HG03521 (cell line): ENCODE measurements around the gene HSF2.

Experiments used
- ATAC-seq: cut with Tn5 transposase; IDR thresholded peaks from one replicate; pipeline ENCODE4 v1.9.1; 2021; ENCODE audit warnings: mild to moderate bottlenecking, moderate library complexity; ENCODE audit not compliant: unreplicated experiment

The HSF2 gene, protein sequence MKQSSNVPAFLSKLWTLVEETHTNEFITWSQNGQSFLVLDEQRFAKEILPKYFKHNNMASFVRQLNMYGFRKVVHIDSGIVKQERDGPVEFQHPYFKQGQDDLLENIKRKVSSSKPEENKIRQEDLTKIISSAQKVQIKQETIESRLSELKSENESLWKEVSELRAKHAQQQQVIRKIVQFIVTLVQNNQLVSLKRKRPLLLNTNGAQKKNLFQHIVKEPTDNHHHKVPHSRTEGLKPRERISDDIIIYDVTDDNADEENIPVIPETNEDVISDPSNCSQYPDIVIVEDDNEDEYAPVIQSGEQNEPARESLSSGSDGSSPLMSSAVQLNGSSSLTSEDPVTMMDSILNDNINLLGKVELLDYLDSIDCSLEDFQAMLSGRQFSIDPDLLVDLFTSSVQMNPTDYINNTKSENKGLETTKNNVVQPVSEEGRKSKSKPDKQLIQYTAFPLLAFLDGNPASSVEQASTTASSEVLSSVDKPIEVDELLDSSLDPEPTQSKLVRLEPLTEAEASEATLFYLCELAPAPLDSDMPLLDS

DNA sequence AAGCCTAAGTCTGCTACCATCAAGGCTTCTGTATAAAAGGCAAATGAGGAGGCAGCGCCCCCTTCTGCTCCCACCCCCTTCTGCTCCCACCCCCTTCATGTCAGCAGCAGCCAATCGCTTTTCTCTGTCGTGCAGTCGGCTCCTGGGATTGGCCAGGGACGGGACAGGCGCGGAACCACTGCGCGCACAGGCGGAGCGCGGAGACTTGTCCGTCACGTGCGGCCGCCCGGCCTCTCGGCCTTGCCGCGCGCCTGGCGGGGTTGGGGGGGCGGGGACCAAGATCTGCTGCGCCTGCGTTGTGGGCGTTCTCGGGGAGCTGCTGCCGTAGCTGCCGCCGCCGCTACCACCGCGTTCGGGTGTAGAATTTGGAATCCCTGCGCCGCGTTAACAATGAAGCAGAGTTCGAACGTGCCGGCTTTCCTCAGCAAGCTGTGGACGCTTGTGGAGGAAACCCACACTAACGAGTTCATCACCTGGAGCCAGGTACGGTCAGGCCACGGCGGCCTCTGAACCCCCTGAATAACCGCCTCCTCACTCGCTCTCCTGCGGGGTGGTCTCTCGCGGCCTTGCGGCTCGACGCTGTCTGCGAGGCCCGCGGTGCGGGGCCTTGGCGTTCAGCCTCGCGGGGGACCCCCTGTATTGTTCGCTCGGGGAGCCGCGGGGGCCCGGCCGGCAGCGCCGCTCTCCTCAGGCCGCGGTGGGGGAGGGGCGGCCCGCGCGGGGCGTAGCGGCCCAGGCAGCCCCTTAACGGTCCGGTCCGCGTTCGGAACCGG is at the start of gene HSF2:
TSS of gene HSF2 (plus strand) at position 305 of the 773 bp plus-strand sequence. CDS start at position 391, 86 bp downstream.
- peak; percentile 99 for ATAC-seq

DNA sequence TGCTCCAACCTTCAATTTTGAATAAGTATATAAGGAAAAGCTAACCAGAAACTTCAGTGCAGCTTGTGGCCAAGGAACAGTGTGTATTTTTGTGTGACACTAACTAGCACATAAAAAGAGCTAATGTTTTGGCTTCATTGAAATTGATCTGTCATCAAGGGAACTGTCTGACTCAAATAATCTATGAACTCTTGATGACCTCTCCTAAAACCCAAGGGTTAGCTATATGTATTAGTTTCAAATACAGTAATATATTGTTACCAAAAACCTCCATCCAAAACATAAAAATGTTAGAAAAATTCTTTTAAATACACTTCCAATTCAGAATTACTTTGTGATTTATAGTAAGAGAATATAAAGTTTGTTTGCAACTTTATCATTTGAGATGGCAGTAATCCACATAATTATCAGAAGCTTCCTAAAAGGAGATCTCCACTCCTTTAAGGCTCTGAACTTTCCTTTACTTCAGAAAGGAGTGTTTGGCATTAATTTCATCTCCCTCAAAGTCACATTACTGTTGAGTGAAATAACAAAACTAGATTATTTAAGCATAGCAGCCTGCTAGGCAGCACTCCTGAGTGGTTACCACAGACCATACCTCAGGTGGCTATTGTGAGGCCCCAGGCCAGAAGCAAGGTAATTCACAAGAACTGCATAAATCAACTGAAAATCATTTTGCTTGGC is 46.3 kb upstream of the HSF2 start:
- ATAC-seq: no peak

DNA sequence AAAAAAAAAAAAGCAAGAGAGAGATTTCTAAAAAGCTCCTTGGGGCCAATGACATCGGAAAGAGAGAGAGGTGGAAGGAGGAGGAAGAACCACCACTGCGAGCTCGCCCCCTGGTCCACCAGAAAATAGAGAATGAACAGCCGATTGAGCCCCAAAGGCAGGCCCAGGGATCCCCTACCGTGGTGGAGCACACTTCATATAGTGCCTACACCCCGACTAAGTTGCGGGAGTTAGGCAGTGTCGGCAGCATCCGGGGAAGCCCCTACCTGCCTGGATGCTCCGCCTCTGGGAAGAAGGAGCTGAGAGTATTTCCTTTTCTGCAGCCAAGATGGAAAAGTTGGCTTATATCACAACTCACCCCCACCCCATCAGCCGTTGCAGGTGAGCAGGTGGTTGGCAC is 38.6 kb upstream of the HSF2 start:
- no peak for ATAC-seq

DNA sequence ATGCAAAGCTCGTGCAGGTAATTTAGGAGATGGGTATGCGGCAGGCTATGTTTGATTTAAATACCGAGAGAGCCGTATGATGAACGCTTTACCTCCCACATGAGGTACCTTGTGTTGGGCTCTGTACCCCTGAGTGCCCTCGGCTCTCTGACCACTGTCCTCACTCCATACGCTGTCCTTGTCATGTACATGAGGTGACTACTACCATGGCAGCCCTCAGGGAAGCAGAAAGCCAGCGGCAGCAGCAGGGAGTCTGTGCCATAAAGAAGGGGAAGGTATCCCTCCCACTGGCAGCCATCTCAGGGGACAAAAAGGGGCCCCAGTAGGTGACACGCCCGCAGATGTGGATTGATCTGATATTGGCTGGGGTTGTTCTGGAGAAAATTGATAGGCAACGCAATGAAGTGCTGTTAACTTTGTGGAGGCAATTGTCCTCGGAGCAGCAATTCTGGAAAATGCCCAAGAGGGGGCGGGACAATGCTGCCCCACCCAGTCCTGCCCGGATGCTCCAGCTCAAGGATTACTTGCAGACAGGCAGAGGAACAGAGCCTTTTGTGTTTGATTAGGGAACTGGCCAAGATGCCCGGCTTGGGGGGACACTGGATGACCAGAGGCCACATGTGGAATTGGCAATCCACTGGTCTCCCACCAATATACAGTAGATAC is 38.0 kb upstream of the HSF2 start:
- no peak for ATAC-seq

DNA sequence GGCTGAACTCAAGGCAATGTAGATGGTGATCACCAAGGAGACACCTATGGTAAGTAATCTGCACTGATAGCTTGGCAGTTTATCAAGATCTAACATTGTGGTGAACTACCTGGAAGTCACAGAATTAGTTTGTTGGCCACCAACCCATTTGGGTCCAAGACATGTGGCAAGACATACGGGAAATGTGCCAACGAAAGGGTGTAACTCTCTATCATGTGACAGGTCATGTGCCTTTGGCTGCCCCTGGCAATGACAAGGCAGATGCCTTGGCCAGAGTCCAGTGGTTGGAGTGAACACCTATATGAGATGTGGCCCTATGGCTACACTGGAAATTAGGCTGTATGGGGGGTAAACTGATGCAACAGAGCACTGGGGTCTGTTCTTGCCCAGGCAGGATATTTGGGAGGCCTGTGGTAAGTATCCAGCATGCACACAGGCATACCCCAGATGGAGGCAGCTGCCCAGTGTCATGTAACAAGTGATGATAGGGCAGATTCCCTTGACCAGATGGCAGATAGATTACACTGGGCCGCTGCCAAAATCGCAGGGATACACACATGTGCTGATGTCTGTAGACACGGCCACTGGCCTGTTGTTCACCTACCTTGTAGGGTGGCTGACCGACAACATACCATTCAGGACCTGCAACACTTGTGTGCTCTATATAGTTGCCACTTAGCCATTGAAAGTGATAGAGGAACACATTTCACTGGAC is 35.5 kb upstream of the HSF2 start:
- no peak for ATAC-seq

DNA sequence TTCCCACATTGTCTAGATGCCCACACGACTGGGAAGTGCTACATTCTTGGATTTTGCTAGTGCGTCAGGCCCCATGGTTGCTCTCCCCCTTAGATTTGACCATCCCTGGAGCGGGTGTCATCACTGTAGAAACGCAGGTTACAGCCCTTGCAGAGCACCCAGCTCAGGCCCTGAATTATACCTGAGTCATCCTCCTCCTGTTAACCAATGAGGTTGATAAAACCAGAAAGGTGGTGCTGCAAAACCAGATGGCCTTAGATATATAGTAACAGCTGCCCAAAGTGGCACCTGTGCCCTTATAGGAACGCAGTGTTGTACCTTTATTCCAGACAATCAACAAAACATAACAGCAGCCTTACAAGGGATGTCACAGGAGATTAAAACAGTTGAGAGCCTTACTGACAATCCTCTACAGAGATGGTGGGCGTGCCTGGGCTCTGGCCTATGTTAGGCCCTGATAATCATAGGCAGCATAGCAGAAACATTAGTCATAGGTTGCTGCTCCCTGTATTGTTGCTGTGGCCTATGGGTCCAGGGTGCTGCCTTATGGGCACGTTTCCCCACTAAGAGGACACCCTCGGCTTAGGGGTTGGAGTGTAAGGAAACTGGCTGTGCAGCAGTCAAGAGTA is 33.6 kb upstream of the HSF2 start:
- ATAC-seq: no peak

DNA sequence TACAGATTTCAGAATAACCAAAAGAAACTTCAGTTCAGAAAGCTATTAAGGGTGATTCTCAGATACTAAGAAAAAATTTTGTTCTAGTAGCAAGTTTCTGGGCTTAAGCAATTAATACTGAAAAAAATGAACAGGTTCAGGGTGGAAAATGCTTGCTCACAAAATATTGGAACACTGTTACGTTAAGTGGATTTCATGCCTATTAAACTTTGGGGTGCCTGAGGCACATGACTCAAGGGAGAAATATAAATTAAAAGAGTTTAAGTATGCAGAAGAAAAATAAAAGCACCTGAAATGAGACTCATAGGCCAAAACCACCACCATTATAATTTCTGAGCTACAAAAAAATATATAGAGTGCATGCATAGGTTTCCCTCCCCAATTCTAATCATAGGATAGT is 32.3 kb upstream of the HSF2 start:
- no peak for ATAC-seq

DNA sequence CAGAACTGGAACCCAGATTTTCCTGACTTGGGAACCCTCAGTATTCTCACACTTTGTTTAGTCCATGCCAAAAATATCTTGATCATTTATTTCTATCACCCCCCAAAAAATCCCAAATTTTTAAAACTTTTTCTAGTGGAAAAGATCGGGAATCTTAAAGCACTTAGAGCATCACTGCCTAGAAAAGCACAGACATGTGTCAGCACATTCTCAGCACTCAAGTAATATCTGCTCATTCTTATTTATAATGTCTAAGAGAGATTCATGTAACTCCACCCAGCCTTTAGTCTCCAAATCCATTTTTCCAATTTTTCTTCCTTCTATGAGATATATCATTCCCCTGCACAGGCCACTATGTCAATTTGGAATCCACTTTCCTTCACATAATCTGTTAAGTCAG is 29.9 kb upstream of the HSF2 start:
- no peak for ATAC-seq

DNA sequence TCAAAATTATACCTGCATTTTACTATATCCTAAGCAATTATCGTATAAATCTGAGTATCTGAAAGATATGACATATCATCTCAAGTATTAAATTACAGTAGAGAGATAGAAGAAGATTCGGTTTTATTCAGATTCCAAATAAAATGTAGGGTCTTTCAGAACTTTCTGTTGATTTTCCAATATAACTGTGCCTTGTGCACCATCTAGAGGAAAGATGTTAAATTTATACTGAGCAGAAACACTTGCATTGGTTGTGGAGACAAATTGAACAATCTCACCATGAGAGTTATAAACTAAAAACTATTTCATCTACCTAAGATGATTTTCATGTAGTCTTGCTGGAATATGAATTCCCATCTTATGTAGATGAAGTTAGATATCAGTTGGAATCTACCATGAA is 26.8 kb upstream of the HSF2 start:
- ATAC-seq: no peak

DNA sequence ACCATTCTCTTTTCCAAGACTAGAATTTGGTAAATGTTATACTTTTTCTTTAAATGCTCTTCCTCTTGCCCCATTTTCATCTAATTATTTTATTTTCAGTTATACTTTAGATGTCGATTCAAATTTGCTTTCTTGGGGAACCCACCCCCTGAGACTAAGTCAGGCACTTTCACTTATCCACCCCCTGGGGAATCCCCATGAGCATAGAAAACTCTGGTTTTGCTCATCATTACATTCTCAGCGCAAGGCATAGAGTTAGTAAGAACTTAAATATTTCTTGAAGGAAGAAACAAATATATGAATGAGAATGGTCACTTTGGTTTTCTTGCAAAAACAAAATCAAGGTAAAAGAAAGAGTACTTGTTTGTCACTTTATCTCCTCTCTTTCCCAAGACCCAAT is 25.1 kb upstream of the HSF2 start:
- no peak for ATAC-seq

DNA sequence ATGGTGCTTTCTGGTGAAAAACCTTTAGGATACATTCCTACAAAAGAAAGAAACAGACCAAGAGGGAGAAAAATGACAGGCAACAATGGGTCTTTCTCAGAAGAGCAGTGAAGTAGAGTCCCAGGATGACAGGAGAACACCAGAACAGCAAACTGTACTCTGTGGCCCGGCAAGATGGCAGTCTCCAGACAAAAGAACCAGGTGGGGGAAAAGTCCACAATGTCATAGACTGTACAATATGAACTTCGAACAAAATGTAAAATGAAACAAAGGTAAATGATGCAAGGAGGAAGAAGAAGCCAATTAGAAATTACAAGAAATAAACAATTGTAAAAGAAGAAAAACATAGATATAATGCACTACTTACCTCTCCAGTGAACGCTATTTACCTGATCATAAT is 23.2 kb upstream of the HSF2 start:
- no peak for ATAC-seq

DNA sequence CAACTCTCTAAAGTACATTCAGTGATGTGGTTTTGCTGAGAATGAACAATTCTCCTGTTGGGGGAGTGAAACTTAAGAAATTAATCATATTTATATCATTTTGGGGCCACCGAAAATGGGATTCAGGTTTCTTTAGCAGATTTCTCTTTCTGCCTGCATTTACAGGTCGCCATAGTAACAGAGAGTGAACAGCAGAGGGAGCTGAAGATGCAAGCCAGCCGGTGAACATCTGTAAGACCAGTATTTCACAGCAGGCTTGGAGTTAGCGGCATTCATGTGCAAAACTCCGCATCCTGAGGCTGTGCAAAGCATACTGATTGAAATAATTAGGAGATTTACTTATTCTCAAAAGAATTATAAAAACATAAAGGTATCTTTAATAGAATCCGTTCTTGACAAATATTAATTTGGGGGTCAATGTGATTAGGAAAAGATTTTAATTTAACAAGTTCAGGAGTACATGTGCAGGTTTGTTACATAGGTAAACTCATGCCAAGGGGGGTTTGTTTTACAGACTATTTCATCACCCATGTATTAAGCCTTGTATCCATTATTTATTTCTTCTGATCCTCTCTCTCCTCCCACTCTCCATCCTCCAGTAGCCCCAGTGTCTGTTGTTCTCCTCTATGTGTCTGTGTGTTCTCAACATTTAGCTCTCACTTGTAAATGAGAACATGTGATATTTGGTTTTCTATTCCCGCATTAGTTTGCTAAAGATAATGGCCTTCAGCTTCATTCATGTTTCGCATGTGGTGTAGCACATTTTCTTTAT is 17.8 kb upstream of the HSF2 start:
- ATAC-seq: peak; percentile 95

DNA sequence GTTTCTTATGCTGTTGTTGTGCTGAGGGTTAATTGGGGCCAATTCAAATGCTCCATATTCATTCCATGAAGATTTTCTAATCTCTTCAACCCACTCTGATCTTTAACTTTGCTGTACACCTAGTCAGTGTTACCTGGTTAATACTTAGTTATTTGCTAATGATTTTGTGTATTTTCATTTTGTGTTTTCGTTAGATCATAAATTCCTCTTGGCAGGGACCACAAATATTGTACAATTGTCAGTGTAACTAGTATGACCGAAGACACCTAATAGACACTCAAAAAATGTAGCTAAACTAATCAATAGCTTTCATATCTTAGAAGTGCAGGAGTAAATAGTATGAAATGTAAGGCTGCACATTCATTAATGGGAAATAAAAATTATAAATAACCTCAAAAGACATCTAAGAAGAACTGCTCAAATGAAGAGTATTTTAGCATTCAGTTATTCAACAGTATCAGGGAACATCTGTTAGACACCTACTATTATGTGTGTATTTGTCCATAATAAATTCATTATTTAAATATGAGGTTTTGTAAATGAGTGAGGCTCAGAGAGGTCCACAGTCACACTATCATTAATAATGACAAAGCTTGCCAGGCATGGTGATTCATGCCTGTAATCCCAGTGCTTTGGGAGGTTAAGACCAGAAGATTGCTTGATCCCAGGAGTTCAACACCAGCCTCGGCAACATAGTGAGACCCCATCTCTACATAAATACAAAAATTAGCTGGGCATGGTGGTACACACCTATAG is 13.4 kb upstream of the HSF2 start:
- ATAC-seq: no peak

DNA sequence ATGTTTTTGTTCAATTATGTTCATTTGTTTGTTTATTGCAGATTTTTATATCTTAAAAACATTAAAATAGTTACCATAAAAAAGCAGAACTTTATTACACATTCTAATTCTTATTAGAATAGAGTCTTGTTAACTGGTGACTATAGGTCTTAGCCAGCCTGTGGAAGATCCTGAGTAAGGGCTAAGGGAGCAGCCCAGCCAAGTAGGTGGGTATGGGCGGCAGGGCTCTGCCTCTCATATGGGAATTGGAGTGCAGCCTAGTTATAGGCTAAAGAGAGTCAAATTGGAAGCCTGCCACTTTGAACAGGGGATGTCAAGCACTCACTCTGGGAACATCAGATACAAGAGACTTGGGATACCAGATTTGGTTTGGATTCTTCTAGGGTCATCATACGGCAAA is 10.5 kb upstream of the HSF2 start:
- no peak for ATAC-seq

DNA sequence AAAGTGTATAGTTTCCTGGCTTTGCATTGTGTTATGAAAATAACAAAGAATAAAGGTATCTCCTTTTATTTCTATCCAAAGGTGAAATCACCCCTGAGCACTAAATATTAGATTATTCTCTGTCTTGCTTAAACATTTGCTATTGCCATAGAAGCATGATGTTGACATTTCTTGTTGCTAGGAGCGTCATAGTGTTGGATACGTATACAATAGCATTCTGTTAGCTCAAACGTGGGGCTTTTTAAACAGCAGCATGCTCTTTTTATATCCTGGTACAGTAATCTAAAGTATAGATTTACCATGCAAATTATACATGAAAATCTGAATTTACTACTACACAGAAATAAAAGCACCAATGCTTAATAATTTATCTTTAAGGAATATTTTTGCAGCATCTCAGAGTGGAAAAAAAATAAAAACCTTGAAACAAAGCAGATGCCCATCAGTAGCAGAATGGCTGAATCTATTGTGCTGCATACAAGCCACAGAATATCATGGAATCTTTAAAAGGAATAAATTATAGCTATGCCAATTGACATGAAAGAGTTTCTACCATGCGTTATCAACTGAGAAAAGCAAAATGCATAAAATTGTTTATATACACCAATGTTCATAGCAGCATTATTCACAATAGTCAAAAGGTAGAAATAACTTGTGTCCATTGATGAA is 9.6 kb upstream of the HSF2 start:
- no peak for ATAC-seq

DNA sequence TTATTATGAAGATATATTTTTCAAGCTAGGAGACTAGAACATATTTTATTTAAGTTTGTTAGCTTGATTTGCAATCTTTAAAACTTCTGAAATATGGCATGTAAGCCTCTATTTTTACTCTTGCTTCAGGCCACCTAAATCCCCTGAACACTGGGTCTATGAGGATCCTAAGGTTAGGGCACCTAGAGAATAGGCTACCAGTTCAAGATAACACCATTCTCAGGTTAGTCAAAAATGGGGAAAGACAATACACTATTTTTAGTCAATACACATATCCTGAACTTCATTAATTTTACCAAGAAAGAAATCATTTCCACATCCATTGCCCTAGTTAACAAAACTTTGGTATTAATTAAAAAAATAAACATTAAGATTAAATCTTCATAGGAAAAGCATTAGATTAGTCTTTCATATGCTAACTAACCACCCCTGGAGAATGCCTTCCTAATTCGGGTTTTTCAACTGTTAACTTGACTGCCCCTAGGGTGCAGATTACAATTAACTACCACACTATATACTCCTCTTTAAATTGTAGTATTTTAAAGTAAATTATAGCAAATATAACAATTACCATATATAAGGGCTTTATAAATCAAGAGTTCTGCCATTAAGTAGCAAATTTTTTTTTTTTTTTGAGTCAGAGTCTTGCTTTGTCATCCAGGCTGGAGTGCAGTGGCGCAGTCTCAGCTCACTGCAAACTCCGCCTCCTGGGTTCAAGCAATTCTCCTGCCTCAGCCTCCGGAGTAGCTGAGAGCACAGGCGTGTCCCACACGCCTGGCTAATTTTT is 6.7 kb upstream of the HSF2 start:
- ATAC-seq: no peak

DNA sequence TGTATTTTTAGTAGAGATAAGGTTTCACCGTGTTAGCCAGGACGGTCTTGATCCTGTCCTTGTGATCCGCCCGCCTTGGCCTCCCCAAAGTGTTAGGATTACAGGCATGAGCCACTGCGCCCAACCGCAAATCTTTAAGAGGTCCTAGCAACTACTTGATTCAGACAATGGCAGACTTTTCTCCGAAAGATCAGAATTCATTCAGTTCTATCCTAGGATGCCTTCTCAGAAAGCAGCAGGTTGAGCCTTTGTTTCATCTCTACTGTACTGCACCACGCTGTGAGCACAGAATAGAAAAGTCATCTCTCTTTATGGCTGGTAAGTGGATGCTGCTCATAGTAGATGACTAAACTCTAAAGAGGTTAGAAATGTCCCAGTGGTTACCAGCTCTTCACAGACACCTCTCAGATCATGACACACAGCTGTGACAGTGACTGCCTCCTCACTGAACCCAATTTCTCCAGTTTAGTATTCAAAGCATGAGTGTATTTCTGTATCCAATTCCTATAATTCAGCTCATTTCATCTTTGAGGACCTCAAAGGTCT is 6.0 kb upstream of the HSF2 start:
- no peak for ATAC-seq
